ENCODE results near the gene ZNF618. TPM values are rescaled to one million over a fixed set of nuclear protein-coding genes. Genes with fewer than 3 reads are reported as not detected.

The ZNF618 gene
- total RNA-seq, 1 experiment from 2014 or later: 22.0 TPM

- Mint-ChIP-seq H3K27ac (no peak overlapping the region), H3K36me3 (no peaks in the 10 kb centered on the region), H3K4me1 (peaks cover 9% of the 10 kb centered on the region), H3K27me3 (ENCODE audit: low read depth) (peaks cover 29% of the 10 kb centered on the region), H3K4me3 (no peak overlapping the region), H3K9me3 (no peaks in the 10 kb centered on the region)
- TF ChIP-seq ZNF532 (CRISPR knock-in tag; IDR thresholded peaks at IDR 0.05; ENCODE audit: borderline replicate concordance) (no peak), ATF2 (CRISPR knock-in tag; IDR thresholded peaks at IDR 0.05; ENCODE audit: borderline replicate concordance, low read depth) (no peak), STAT6 (CRISPR knock-in tag; conservative IDR thresholded peaks at IDR 0.05; ENCODE audit: low read depth) (no peak), ZNF396 (CRISPR knock-in tag; IDR thresholded peaks at IDR 0.05; ENCODE audit: borderline replicate concordance) (no peak), SMAD3 (CRISPR knock-in tag; IDR thresholded peaks at IDR 0.05; ENCODE audit: borderline replicate concordance) (no peak), ZNF671 (CRISPR knock-in tag; IDR thresholded peaks at IDR 0.05) (no peak), CBFB (CRISPR knock-in tag; IDR thresholded peaks at IDR 0.05; ENCODE audit: low read depth) (no peak), TCF7 (CRISPR knock-in tag; IDR thresholded peaks at IDR 0.05; ENCODE audit: low read depth) (no peak), IRF2 (CRISPR knock-in tag; IDR thresholded peaks at IDR 0.05; ENCODE audit: borderline replicate concordance, low read depth) (no peak), MYBL2 (CRISPR knock-in tag; IDR thresholded peaks at IDR 0.05) (no peak), CREM (CRISPR knock-in tag; IDR thresholded peaks at IDR 0.05) (no peak)
- TF ChIP-seq, protein P1, sequence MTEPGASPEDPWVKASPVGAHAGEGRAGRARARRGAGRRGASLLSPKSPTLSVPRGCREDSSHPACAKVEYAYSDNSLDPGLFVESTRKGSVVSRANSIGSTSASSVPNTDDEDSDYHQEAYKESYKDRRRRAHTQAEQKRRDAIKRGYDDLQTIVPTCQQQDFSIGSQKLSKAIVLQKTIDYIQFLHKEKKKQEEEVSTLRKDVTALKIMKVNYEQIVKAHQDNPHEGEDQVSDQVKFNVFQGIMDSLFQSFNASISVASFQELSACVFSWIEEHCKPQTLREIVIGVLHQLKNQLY (CRISPR knock-in tag; IDR thresholded peaks at IDR 0.05): no peak
- TF ChIP-seq, protein P2, sequence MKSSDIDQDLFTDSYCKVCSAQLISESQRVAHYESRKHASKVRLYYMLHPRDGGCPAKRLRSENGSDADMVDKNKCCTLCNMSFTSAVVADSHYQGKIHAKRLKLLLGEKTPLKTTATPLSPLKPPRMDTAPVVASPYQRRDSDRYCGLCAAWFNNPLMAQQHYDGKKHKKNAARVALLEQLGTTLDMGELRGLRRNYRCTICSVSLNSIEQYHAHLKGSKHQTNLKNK (CRISPR knock-in tag; IDR thresholded peaks at IDR 0.05): no peak
- TF ChIP-seq, protein P3, sequence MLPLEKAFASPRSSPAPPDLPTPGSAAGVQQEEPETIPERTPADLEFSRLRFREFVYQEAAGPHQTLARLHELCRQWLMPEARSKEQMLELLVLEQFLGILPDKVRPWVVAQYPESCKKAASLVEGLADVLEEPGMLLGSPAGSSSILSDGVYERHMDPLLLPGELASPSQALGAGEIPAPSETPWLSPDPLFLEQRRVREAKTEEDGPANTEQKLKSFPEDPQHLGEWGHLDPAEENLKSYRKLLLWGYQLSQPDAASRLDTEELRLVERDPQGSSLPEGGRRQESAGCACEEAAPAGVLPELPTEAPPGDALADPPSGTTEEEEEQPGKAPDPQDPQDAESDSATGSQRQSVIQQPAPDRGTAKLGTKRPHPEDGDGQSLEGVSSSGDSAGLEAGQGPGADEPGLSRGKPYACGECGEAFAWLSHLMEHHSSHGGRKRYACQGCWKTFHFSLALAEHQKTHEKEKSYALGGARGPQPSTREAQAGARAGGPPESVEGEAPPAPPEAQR (CRISPR knock-in tag; IDR thresholded peaks at IDR 0.05): no peak
- ChIA-PET POLR2A (no interaction called here), CTCF (interaction anchor here (0.7 to 4.6 kb wide), 4 partner anchors 10 to 834 kb away, joined by 3 to 29 read pairs (median 4); no protein-coding TSS in a partner anchor)
- ATAC-seq (peak; percentile 45), DNase-seq (ENCODE audit: low spot score) (no peak)
These were observed 196.4 kb downstream of the ZNF618 start for GRCh38 chr9:114072184-114073140.
